GM23338 (cell line): ENCODE results near the gene SRSF4.

Source experiments
- CREB1 ChIP-seq: fragments of 250-450 bp; sonication (Bioruptor Pico); IDR thresholded peaks from 2 replicates; pipeline ENCODE4 v1.5.0; 2020; ENCODE audit warnings: low read depth, mild to moderate bottlenecking, moderate library complexity
- CTCF ChIP-seq, 2 experiments: fragments of 200-600 bp in 1 of 2; sonication (generic) in 1 of 2; conservative IDR thresholded peaks; 2 replicates each; pipeline versions ENCODE4 v1.5.1 to v1.6.1; 2016 to 2017; ENCODE audit warnings: antibody characterized with exemption in 2 of 2, low read depth in 2 of 2, mild to moderate bottlenecking in 2 of 2, moderate library complexity in 1 of 2
- ETS1 ChIP-seq: IDR thresholded peaks from 2 replicates; pipeline ENCODE4 v1.6.1; 2016; ENCODE audit warnings: antibody characterized with exemption
- EZH2 ChIP-seq: fragments of 200-600 bp; sonication (generic); IDR thresholded peaks from one replicate; pipeline ENCODE4 v1.8.0; 2017; ENCODE audit warnings: antibody characterized with exemption, mild to moderate bottlenecking, low read depth; ENCODE audit not compliant: unreplicated experiment
- EZH2phosphoT487 ChIP-seq: fragments of 200-600 bp; sonication (generic); IDR thresholded peaks from one replicate; pipeline ENCODE4 v1.8.1; 2018; ENCODE audit warnings: antibody characterized with exemption; ENCODE audit not compliant: unreplicated experiment
- JUNB ChIP-seq: IDR thresholded peaks from one replicate; pipeline ENCODE4 v1.6.1; 2016; ENCODE audit warnings: antibody characterized with exemption; ENCODE audit not compliant: unreplicated experiment
- POLR2AphosphoS5 ChIP-seq: IDR thresholded peaks from 2 replicates; pipeline ENCODE4 v1.6.1; 2016; ENCODE audit warnings: antibody characterized with exemption, low read depth
- REST ChIP-seq: IDR thresholded peaks from one replicate; pipeline ENCODE4 v1.6.1; 2018; ENCODE audit warnings: antibody characterized with exemption; ENCODE audit not compliant: unreplicated experiment
- STAT1 ChIP-seq: IDR thresholded peaks from one replicate; pipeline ENCODE4 v1.6.1; 2016; ENCODE audit warnings: antibody characterized with exemption; ENCODE audit not compliant: unreplicated experiment
- ZNF331 ChIP-seq: fragments of 250-450 bp; sonication (Bioruptor Pico); IDR thresholded peaks from 2 replicates; pipeline ENCODE4 v1.5.0; 2020; ENCODE audit warnings: low read depth, mild to moderate bottlenecking, moderate library complexity

GRCh38 chr1:29200906-29201594 lies 19.4 kb upstream of the SRSF4 start:
- TF ChIP-seq CTCF (conservative IDR thresholded peaks at IDR 0.05; ENCODE audit: low read depth in 2 of 2): no peak
- TF ChIP-seq EZH2: no peak
- no peak for TF ChIP-seq EZH2phosphoT487
- TF ChIP-seq POLR2AphosphoS5: no peak
- TF ChIP-seq REST: no peak
- no peak for TF ChIP-seq ETS1
- TF ChIP-seq CREB1 (CRISPR knock-in tag): no peak
- no peak for TF ChIP-seq STAT1
- TF ChIP-seq JUNB: no peak
- no peak for TF ChIP-seq ZNF331
